Measurements from ENCODE around the gene CASP8AP2. TPM values are rescaled to one million over a fixed set of nuclear protein-coding genes. Genes with fewer than 3 reads are reported as not detected.

Gene CASP8AP2
- total RNA-seq, 1 experiment from 2014 or later, result 27.9 TPM

DNA sequence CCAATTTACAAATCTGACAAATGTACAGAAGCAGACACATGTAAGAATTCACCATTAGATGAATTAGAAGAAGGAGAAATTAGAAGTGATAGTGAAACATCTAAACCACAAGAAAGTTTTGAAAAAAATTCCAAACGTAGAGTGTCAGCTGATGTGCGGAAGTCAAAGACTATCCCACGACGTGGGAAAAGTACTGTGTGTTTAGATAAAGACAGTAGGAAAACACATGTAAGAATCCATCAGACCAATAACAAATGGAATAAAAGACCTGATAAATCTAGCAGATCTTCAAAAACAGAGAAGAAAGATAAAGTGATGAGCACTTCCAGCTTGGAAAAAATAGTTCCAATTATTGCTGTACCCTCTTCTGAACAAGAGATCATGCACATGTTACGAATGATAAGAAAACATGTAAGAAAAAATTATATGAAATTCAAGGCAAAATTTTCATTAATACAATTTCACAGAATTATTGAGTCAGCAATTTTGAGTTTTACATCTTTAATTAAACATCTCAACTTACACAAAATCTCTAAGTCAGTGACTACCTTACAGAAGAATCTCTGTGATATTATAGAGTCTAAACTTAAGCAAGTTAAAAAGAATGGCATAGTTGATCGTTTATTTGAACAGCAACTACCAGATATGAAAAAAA is 36.5 kb downstream of the CASP8AP2 start (continued):
- TF ChIP-seq ZNF317 (CRISPR knock-in tag; IDR thresholded peaks at IDR 0.05; ENCODE audit: borderline replicate concordance, low read depth), result no peak

DNA sequence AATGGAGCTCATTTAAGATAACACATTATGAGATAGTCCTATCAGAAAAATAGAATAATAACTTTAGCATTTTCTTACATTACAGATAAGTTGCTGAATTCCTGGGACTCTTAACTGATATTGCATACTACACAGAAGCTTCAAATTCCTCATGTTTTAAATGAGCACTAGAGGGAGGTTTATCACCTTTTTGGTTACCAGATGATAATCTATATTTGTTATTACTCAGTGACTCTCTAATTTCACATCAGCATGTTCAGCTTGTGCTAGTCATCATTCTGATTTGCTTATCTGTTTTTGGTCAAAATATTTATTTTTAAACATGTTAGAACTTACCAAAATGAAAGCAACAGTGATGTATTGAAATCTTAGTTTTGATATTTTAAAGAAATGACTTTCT is 44.0 kb downstream of the CASP8AP2 start:
- CTCF ChIA-PET, result interaction anchor here (1.5 kb wide), 1 partner anchor 81 kb away, joined by 3 read pairs; no protein-coding TSS in a partner anchor
- H3K36me3 Mint-ChIP-seq, result peaks cover 29% of the 10 kb centered on the region
- TF ChIP-seq, protein P1, sequence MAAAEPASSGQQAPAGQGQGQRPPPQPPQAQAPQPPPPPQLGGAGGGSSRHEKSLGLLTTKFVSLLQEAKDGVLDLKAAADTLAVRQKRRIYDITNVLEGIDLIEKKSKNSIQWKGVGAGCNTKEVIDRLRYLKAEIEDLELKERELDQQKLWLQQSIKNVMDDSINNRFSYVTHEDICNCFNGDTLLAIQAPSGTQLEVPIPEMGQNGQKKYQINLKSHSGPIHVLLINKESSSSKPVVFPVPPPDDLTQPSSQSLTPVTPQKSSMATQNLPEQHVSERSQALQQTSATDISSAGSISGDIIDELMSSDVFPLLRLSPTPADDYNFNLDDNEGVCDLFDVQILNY (CRISPR knock-in tag; IDR thresholded peaks at IDR 0.05), result no peak
- TF ChIP-seq, protein P2, sequence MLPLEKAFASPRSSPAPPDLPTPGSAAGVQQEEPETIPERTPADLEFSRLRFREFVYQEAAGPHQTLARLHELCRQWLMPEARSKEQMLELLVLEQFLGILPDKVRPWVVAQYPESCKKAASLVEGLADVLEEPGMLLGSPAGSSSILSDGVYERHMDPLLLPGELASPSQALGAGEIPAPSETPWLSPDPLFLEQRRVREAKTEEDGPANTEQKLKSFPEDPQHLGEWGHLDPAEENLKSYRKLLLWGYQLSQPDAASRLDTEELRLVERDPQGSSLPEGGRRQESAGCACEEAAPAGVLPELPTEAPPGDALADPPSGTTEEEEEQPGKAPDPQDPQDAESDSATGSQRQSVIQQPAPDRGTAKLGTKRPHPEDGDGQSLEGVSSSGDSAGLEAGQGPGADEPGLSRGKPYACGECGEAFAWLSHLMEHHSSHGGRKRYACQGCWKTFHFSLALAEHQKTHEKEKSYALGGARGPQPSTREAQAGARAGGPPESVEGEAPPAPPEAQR (CRISPR knock-in tag; IDR thresholded peaks at IDR 0.05), result no peak
- TF ChIP-seq, protein P3, sequence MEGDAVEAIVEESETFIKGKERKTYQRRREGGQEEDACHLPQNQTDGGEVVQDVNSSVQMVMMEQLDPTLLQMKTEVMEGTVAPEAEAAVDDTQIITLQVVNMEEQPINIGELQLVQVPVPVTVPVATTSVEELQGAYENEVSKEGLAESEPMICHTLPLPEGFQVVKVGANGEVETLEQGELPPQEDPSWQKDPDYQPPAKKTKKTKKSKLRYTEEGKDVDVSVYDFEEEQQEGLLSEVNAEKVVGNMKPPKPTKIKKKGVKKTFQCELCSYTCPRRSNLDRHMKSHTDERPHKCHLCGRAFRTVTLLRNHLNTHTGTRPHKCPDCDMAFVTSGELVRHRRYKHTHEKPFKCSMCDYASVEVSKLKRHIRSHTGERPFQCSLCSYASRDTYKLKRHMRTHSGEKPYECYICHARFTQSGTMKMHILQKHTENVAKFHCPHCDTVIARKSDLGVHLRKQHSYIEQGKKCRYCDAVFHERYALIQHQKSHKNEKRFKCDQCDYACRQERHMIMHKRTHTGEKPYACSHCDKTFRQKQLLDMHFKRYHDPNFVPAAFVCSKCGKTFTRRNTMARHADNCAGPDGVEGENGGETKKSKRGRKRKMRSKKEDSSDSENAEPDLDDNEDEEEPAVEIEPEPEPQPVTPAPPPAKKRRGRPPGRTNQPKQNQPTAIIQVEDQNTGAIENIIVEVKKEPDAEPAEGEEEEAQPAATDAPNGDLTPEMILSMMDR (IDR thresholded peaks at IDR 0.05), result no peak
- no peak for TF ChIP-seq ZNF396 (CRISPR knock-in tag; IDR thresholded peaks at IDR 0.05; ENCODE audit: borderline replicate concordance)
- no peak for TF ChIP-seq ZNF416 (CRISPR knock-in tag; IDR thresholded peaks at IDR 0.05)
- TF ChIP-seq ZNF671 (CRISPR knock-in tag; IDR thresholded peaks at IDR 0.05), result no peak
- no peak for TF ChIP-seq CREB1 (CRISPR knock-in tag; IDR thresholded peaks at IDR 0.05)
- TF ChIP-seq, protein P4, sequence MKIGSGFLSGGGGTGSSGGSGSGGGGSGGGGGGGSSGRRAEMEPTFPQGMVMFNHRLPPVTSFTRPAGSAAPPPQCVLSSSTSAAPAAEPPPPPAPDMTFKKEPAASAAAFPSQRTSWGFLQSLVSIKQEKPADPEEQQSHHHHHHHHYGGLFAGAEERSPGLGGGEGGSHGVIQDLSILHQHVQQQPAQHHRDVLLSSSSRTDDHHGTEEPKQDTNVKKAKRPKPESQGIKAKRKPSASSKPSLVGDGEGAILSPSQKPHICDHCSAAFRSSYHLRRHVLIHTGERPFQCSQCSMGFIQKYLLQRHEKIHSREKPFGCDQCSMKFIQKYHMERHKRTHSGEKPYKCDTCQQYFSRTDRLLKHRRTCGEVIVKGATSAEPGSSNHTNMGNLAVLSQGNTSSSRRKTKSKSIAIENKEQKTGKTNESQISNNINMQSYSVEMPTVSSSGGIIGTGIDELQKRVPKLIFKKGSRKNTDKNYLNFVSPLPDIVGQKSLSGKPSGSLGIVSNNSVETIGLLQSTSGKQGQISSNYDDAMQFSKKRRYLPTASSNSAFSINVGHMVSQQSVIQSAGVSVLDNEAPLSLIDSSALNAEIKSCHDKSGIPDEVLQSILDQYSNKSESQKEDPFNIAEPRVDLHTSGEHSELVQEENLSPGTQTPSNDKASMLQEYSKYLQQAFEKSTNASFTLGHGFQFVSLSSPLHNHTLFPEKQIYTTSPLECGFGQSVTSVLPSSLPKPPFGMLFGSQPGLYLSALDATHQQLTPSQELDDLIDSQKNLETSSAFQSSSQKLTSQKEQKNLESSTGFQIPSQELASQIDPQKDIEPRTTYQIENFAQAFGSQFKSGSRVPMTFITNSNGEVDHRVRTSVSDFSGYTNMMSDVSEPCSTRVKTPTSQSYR (CRISPR knock-in tag; IDR thresholded peaks at IDR 0.05), result no peak
- no peak for TF ChIP-seq ZNF423 (CRISPR knock-in tag; IDR thresholded peaks at IDR 0.05)
- TF ChIP-seq MYBL2 (CRISPR knock-in tag; IDR thresholded peaks at IDR 0.05), result no peak
- no peak for TF ChIP-seq KAT7 (CRISPR knock-in tag; IDR thresholded peaks at IDR 0.05; ENCODE audit: borderline replicate concordance)
- TF ChIP-seq ZNF317 (CRISPR knock-in tag; IDR thresholded peaks at IDR 0.05; ENCODE audit: borderline replicate concordance, low read depth), result no peak
- no peak for TF ChIP-seq SOX15 (CRISPR knock-in tag; IDR thresholded peaks at IDR 0.05)
- no peak for TF ChIP-seq FOXP1 (CRISPR knock-in tag; IDR thresholded peaks at IDR 0.05; ENCODE audit: borderline replicate concordance)
- TF ChIP-seq, protein P5, sequence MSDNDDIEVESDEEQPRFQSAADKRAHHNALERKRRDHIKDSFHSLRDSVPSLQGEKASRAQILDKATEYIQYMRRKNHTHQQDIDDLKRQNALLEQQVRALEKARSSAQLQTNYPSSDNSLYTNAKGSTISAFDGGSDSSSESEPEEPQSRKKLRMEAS (CRISPR knock-in tag; IDR thresholded peaks at IDR 0.05), result no peak
- TF ChIP-seq ZNF232 (CRISPR knock-in tag; IDR thresholded peaks at IDR 0.05), result no peak
- no peak for TF ChIP-seq NR2C2 (CRISPR knock-in tag; IDR thresholded peaks at IDR 0.05)
- no peak overlapping the region for H3K4me3 Mint-ChIP-seq
- no peaks in the 10 kb centered on the region for H3K4me1 Mint-ChIP-seq
- H3K27ac Mint-ChIP-seq, result no peak overlapping the region
- ATAC-seq (no peak), DNase-seq (ENCODE audit: low spot score) (no peak)
- no peaks in the 10 kb centered on the region for H3K27me3 Mint-ChIP-seq (ENCODE audit: low read depth)
- peaks cover 1% of the 10 kb centered on the region; the same call in 1 of the 2 replicates for H3K9me3 Mint-ChIP-seq
- POLR2A ChIA-PET, result no interaction called here

DNA sequence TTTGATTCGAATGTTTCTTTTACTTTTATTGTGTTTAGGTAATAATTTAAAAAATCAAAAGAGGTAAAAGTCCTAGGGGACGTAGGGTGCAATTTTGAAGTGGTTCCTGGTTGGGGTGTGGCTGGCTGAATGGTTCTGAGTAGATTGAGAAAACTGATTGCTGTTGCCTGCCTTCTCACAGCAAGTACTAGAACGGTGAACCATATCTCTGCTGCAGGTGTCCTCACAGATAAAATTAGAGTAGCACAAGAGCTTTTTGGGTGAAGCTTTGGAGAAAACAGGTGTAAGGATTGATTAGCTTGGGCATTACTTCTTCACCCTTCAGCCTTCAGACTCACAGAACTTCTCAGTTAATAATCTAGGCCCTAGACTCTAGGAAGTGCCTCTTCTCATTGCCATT is 44.8 kb downstream of the CASP8AP2 start:
- POLR2A ChIA-PET, result no interaction called here
- H3K36me3 Mint-ChIP-seq, result peaks cover 26% of the 10 kb centered on the region
- H3K27me3 Mint-ChIP-seq (ENCODE audit: low read depth), result no peaks in the 10 kb centered on the region
- CTCF ChIA-PET, result no interaction called here
- DNase-seq (ENCODE audit: low spot score), result no peak
- TF ChIP-seq SOX15 (CRISPR knock-in tag; IDR thresholded peaks at IDR 0.05), result no peak
- TF ChIP-seq FOXJ3 (CRISPR knock-in tag; IDR thresholded peaks at IDR 0.05; ENCODE audit: borderline replicate concordance), result no peak
- TF ChIP-seq OVOL2 (CRISPR knock-in tag; IDR thresholded peaks at IDR 0.05; ENCODE audit: borderline replicate concordance), result no peak
- TF ChIP-seq ESRRA (CRISPR knock-in tag; IDR thresholded peaks at IDR 0.05; ENCODE audit: borderline replicate concordance), result no peak
- TF ChIP-seq, protein P6, sequence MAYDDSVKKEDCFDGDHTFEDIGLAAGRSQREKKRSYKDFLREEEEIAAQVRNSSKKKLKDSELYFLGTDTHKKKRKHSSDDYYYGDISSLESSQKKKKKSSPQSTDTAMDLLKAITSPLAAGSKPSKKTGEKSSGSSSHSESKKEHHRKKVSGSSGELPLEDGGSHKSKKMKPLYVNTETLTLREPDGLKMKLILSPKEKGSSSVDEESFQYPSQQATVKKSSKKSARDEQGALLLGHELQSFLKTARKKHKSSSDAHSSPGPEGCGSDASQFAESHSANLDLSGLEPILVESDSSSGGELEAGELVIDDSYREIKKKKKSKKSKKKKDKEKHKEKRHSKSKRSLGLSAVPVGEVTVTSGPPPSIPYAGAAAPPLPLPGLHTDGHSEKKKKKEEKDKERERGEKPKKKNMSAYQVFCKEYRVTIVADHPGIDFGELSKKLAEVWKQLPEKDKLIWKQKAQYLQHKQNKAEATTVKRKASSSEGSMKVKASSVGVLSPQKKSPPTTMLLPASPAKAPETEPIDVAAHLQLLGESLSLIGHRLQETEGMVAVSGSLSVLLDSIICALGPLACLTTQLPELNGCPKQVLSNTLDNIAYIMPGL (CRISPR knock-in tag; IDR thresholded peaks at IDR 0.05), result no peak
- H3K4me3 Mint-ChIP-seq, result no peak overlapping the region
- no peak overlapping the region for H3K27ac Mint-ChIP-seq
- no peak for ATAC-seq
- no peaks in the 10 kb centered on the region for H3K4me1 Mint-ChIP-seq
- H3K9me3 Mint-ChIP-seq, result no peaks in the 10 kb centered on the region

Measured in WTC11 (cell line).